Limb (tissue), 2 donors: ENCODE measurements around the gene COX19.
"Not testable (repeated sequence)": the region's sequence is repeated elsewhere in the genome, so short reads cannot be mapped to it uniquely, and the experiment has no call there.

ENCODE experiments used
- DNase-seq, 2 donors: peaks; one replicate each; pipeline ENCODE4 v3.0.0-alpha.2; 2016; ENCODE audit errors: extremely low spot score in 2 of 2

Gene COX19

GRCh38 chr7:946256-946996 is 28.9 kb downstream of the COX19 start:
- peak in 1 of 2 donors; percentile 22 for DNase-seq

GRCh38 chr7:945556-946255 is 29.6 kb downstream of the COX19 start:
- peak in 1 of 2 donors; percentile 31 for DNase-seq

GRCh38 chr7:945147-945555 is 30.2 kb downstream of the COX19 start:
- no peak for DNase-seq

GRCh38 chr7:944744-945143 is 30.6 kb downstream of the COX19 start:
- DNase-seq, result no peak

- not testable (repeated sequence) for DNase-seq
Measured at GRCh38 chr7:943793-944192, 31.6 kb downstream of the COX19 start.

GRCh38 chr7:940599-941408 is 34.5 kb downstream of the COX19 start:
- no peak for DNase-seq

- DNase-seq, result no peak
Measured at GRCh38 chr7:939843-940242, 35.5 kb downstream of the COX19 start.

- no peak for DNase-seq
Measured at GRCh38 chr7:938546-939185, 36.7 kb downstream of the COX19 start.

- DNase-seq, result no peak
Measured at GRCh38 chr7:937856-938484, 37.4 kb downstream of the COX19 start.

GRCh38 chr7:936386-937054 is 38.8 kb downstream of the COX19 start:
- DNase-seq, result peak in 1 of 2 donors; percentile 18

- no peak for DNase-seq
Measured at GRCh38 chr7:935874-936385, 39.4 kb downstream of the COX19 start.

- peak in 1 of 2 donors; percentile 25 for DNase-seq
Measured at GRCh38 chr7:935164-935873, 40.0 kb downstream of the COX19 start.

- no peak for DNase-seq
Measured at GRCh38 chr7:934469-935163, 40.7 kb downstream of the COX19 start.

- no peak for DNase-seq
Measured at GRCh38 chr7:932651-932975, 42.7 kb downstream of the COX19 start.

GRCh38 chr7:931871-932650 is 43.3 kb downstream of the COX19 start:
- DNase-seq, result peak in 1 of 2 donors; percentile 21

- no peak for DNase-seq
Measured at GRCh38 chr7:930975-931758, 44.2 kb downstream of the COX19 start.

GRCh38 chr7:929311-929711 is 46.0 kb downstream of the COX19 start:
- no peak for DNase-seq
